ENCODE data around the gene TRIM4. TPM values are rescaled to one million over a fixed set of nuclear protein-coding genes. Genes with fewer than 3 reads are reported as not detected.

Gene TRIM4
- polyA plus RNA-seq, 1 experiment: 18.6 TPM

GRCh38 chr7:99930376-99930775 lies 11.0 kb upstream of the TRIM4 start:
- H3K27me3 ChIP-seq (ENCODE audit: control insufficient read depth, insufficient read depth, low read length): peaks cover 10% of the 10 kb centered on the region
- DNase-seq (ENCODE audit: low read depth): no peak
- POLR2A ChIA-PET: no interaction called here
- TF ChIP-seq CTCF (IDR thresholded peaks at IDR 0.05; ENCODE audit: insufficient read depth, low read depth, low read length): no peak
- CTCF ChIA-PET: interaction anchor here (1.4 to 2.3 kb wide), 2 partner anchors 10 to 15 kb away, joined by 5 to 6 read pairs; partner anchors contain the start of gene TRIM4
- H3K4me3 ChIP-seq (ENCODE audit: low read depth, low read length): no peak overlapping the region
- H3K36me3 ChIP-seq (ENCODE audit: control insufficient read depth, insufficient read depth, low read length): no peaks in the 10 kb centered on the region

- ChIA-PET CTCF (interaction anchor here (0.7 to 2.3 kb wide), 8 partner anchors 10 to 64 kb away, joined by 3 to 8 read pairs (median 6); partner anchors contain the start of gene TRIM4), POLR2A (no interaction called here)
- DNase-seq (ENCODE audit: low read depth): no peak
- Histone ChIP-seq H3K27me3 (ENCODE audit: control insufficient read depth, insufficient read depth, low read length) (peaks cover 9% of the 10 kb centered on the region), H3K36me3 (ENCODE audit: control insufficient read depth, insufficient read depth, low read length) (no peaks in the 10 kb centered on the region), H3K4me3 (ENCODE audit: low read depth, low read length) (no peak overlapping the region)
- TF ChIP-seq CTCF (IDR thresholded peaks at IDR 0.05; ENCODE audit: insufficient read depth, low read depth, low read length): no peak
These were observed 10.4 kb upstream of the TRIM4 start for GRCh38 chr7:99929730-99930053.

- H3K36me3 ChIP-seq (ENCODE audit: control insufficient read depth, insufficient read depth, low read length): no peaks in the 10 kb centered on the region
- peak within 1 kb of the TSS; percentile 17; the same call in 1 of the 2 replicates for H3K4me3 ChIP-seq (ENCODE audit: low read depth, low read length)
- POLR2A ChIA-PET: no interaction called here
- no peak for DNase-seq (ENCODE audit: low read depth)
- peaks cover 7% of the 10 kb centered on the region for H3K27me3 ChIP-seq (ENCODE audit: control insufficient read depth, insufficient read depth, low read length)
- peak; percentile 51 for TF ChIP-seq CTCF (IDR thresholded peaks at IDR 0.05; ENCODE audit: insufficient read depth, low read depth, low read length)
- CTCF ChIA-PET: interaction anchor here (0.7 to 2.3 kb wide), 9 partner anchors 9 to 65 kb away, joined by 3 to 8 read pairs (median 5); partner anchors contain the start of gene TRIM4
These were observed 9.8 kb upstream of the TRIM4 start, which contains the start of gene GJC3 for GRCh38 chr7:99928994-99929729. Gene GJC3 (minus strand): TSS chr7:99929620. CDS start chr7:99929620, 0 bp downstream.

- no peaks in the 10 kb centered on the region for H3K36me3 ChIP-seq (ENCODE audit: control insufficient read depth, insufficient read depth, low read length)
- TF ChIP-seq CTCF (IDR thresholded peaks at IDR 0.05; ENCODE audit: insufficient read depth, low read depth, low read length): no peak
- H3K4me3 ChIP-seq (ENCODE audit: low read depth, low read length): no peak overlapping the region
- DNase-seq (ENCODE audit: low read depth): no peak
- ChIA-PET POLR2A (no interaction called here), CTCF (interaction anchor here (0.8 to 2.3 kb wide), 3 partner anchors 8 to 27 kb away, joined by 4 to 7 read pairs (median 6); partner anchors contain the start of gene TRIM4)
- H3K27me3 ChIP-seq (ENCODE audit: control insufficient read depth, insufficient read depth, low read length): peaks cover 7% of the 10 kb centered on the region
These were observed 8.9 kb upstream of the TRIM4 start for GRCh38 chr7:99928188-99928587.

GRCh38 chr7:99927536-99927935 lies 8.2 kb upstream of the TRIM4 start:
- ChIA-PET CTCF (no interaction called here), POLR2A (no interaction called here)
- Histone ChIP-seq H3K27me3 (ENCODE audit: control insufficient read depth, insufficient read depth, low read length) (peaks cover 5% of the 10 kb centered on the region; the same call in 1 of the 2 replicates), H3K4me3 (ENCODE audit: low read depth, low read length) (no peak overlapping the region), H3K36me3 (ENCODE audit: control insufficient read depth, insufficient read depth, low read length) (no peaks in the 10 kb centered on the region)
- TF ChIP-seq CTCF (IDR thresholded peaks at IDR 0.05; ENCODE audit: insufficient read depth, low read depth, low read length): no peak
- no peak for DNase-seq (ENCODE audit: low read depth)

Data from BJ (cell line).